Activated naive CD4-positive, alpha-beta T cell treated with Interleukin-2 at 50 U/mL for 16 hours (primary cell): Measurements from ENCODE around the gene RS1.

Experiments used
- DNase-seq: peaks from one replicate; pipeline ENCODE4 v3.0.0-alpha.2; 2020

The RS1 gene

GRCh38 chrX:18596096-18596495 is 75.8 kb downstream of the RS1 start:
- no peak for DNase-seq

GRCh38 chrX:18594079-18594478 is 77.8 kb downstream of the RS1 start:
- DNase-seq = no peak

DNA sequence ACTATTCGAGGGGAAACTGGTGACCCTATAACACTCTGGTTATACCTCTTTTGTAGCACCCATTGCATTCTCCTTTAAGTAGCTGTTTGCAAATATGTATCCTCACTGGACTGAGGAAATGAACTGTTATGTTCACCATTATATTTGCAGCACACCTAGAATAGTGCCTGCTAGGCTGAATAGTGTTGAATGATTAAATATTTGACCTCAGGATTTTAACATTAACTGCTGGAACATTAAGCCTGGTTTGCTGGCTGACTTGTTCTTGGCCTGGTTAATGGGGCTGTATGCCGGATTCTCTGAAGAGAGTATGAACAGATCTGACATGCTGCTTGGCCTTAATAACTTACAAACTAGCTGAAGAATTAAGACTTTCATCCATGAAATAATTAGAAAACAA is 80.1 kb downstream of the RS1 start:
- DNase-seq = no peak
